Transverse colon (tissue), 4 donors: ENCODE measurements around the gene E2F4. TPM values are rescaled to one million over a fixed set of nuclear protein-coding genes. Genes with fewer than 3 reads are reported as not detected.
A peak's percentile ranks its signal among the peaks of the same experiment; 100 is the strongest.

Experiments used
- DNase-seq: peaks from one replicate; pipeline ENCODE4 v3.0.0-alpha.2; 2019
- H3K27ac ChIP-seq, 4 donors: fragments of 200-600 bp; sonication (generic); 2 replicates each; pipeline ENCODE4 v1.5.1; 2016 to 2018; ENCODE audit warnings: inconsistent platforms in 4 of 4
- H3K27me3 ChIP-seq: fragments of 200-600 bp; sonication (generic); 2 replicates; pipeline ENCODE4 v1.5.1; 2017; ENCODE audit warnings: inconsistent platforms
- H3K36me3 ChIP-seq, 4 donors: fragments of 200-600 bp; sonication (generic); 2 replicates each; pipeline ENCODE4 v1.5.1; 2017 to 2019; ENCODE audit warnings: inconsistent platforms in 4 of 4
- H3K4me1 ChIP-seq, 4 donors: fragments of 200-600 bp; sonication (generic); 2 replicates each; pipeline ENCODE4 v1.5.1; 2017 to 2020; ENCODE audit warnings: inconsistent platforms in 4 of 4
- H3K4me3 ChIP-seq, 4 donors: fragments of 200-600 bp; sonication (generic); 1 replicate in 1 of 4; 2 replicates in 3 of 4; pipeline versions ENCODE4 v1.5.1 to v1.6.1; 2017 to 2019; ENCODE audit warnings: inconsistent platforms in 4 of 4
- H3K9me3 ChIP-seq, 2 donors: fragments of 200-600 bp; sonication (generic); 2 replicates each; pipeline ENCODE4 v1.5.1; 2017 to 2019; ENCODE audit warnings: inconsistent platforms in 2 of 2
- CTCF ChIP-seq, 5 experiments: fragments of 200-600 bp in 3 of 5; fragments of 450-650 bp in 2 of 5; sonication (generic) in 3 of 5; IDR thresholded peaks; 1 replicate in 2 of 5; 2 replicates in 3 of 5; pipeline ENCODE4 v1.5.1; 2016 to 2017; ENCODE audit warnings: antibody characterized with exemption in 5 of 5, inconsistent platforms in 3 of 5, mild to moderate bottlenecking in 2 of 5, moderate library complexity in 1 of 5
- EP300 ChIP-seq: sonication (generic); formaldehyde crosslinking; IDR thresholded peaks from one replicate; pipeline ENCODE4 v1.6.1; 2017; ENCODE audit warnings: antibody characterized with exemption, low read depth
- POLR2A ChIP-seq: fragments of 450-650 bp; IDR thresholded peaks from one replicate; pipeline ENCODE4 v1.6.1; 2016; ENCODE audit warnings: antibody characterized with exemption, mild to moderate bottlenecking, moderate library complexity
- POLR2AphosphoS5 ChIP-seq, 3 donors: sonication (generic); formaldehyde crosslinking; IDR thresholded peaks; one replicate each; pipeline ENCODE4 v1.6.1; 2016; ENCODE audit warnings: antibody characterized with exemption in 3 of 3
- WGBS, 2 donors: methylation state at CpG; one replicate each; pipeline ENCODE4 v1.1.5; 2018; ENCODE audit warnings: low coverage in 1 of 2; 5-methylcytosine and 5-hydroxymethylcytosine counted together
- in situ Hi-C, 4 donors: fragments of 200-750 bp; cut with MboI; loops; one replicate each; pipeline versions ENCODE4 v1.15.0 to v1.15.1; 2017; ENCODE audit warnings: low sequenced_read_pairs in 3 of 4, low pct_ligation_motif_present in 1 of 4, low pct_unique_long_range_greater_than_20kb in 1 of 4
- intact Hi-C: fragments of 100-400 bp; cut with DNase I; formaldehyde crosslinking; loops from one replicate; pipeline ENCODE4 v1.15.1; 2023; ENCODE audit warnings: low total_unique reads
- total RNA-seq, 4 donors: library from RNA; depleted of rRNA; stranded (reverse); fragments of >200 nt; gene quantifications; one replicate each; pipeline ENCODE4 v1.1.0, GENCODE V29; 2016

E2F4 gene
- total RNA-seq, 4 donors from 2014 or later = 97.5 to 224 (median 159) TPM

GRCh38 chr16:67149276-67150046 is 42.5 kb upstream of the E2F4 start:
- intact Hi-C loops (no loop called here), in situ Hi-C loops (loop anchor here in 3 of 4 donors (10.0 to 25.0 kb wide), 3 partner anchors 135 to 187 kb away; partner anchors contain the start of genes CES3 (in 1 of the 3) and CES4A (in 1 of the 3))
- H3K36me3 ChIP-seq = peaks cover 0 to 20% (median 0%) of the 10 kb centered on the region in 4 donors
- peak overlapping the region in 2 of 4 donors; percentile 86 to 88 for H3K27ac ChIP-seq
- no peak for TF ChIP-seq EP300
- no peak for TF ChIP-seq POLR2A
- no peak for TF ChIP-seq POLR2AphosphoS5 (IDR thresholded peaks at IDR 0.05)
- no peak for TF ChIP-seq CTCF (IDR thresholded peaks at IDR 0.05)
- no peaks in the 10 kb centered on the region for H3K9me3 ChIP-seq
- H3K4me1 ChIP-seq = peaks cover 7 to 15% (median 12%) of the 10 kb centered on the region in 4 donors
- peak overlapping the region in 1 of 4 donors; percentile 55 for H3K4me3 ChIP-seq
- WGBS, 2 donors = 84% methylated on average over 70 of the region's 77 CpGs; no CpG with 5 or more reads in 1 of the 2 donors
- H3K27me3 ChIP-seq = peaks cover 16% of the 10 kb centered on the region
- DNase-seq = no peak

GRCh38 chr16:67150047-67150832 is 41.7 kb upstream of the E2F4 start:
- Histone ChIP-seq H3K9me3 (no peaks in the 10 kb centered on the region), H3K27ac (peak overlapping the region; percentile 80 to 92 (median 87)), H3K27me3 (peaks cover 16% of the 10 kb centered on the region), H3K4me1 (peaks cover 11 to 22% (median 18%) of the 10 kb centered on the region in 4 donors), H3K36me3 (peaks cover 0 to 14% (median 0%) of the 10 kb centered on the region in 4 donors), H3K4me3 (peak overlapping the region; percentile 30 to 66 (median 52))
- intact Hi-C loops = no loop called here
- TF ChIP-seq POLR2A (no peak), CTCF (IDR thresholded peaks at IDR 0.05) (no peak), POLR2AphosphoS5 (IDR thresholded peaks at IDR 0.05) (no peak), EP300 (no peak)
- in situ Hi-C loops = loop anchor here in 3 of 4 donors (10.0 to 25.0 kb wide), 3 partner anchors 135 to 188 kb away; partner anchors contain the start of genes CES3 (in 1 of the 3) and CES4A (in 1 of the 3)
- 14% methylated on average over 36 of the region's 94 CpGs; no CpG with 5 or more reads in 1 of the 2 donors for WGBS, 2 donors
- no peak for DNase-seq

GRCh38 chr16:67150833-67151396 is 41.0 kb upstream of the E2F4 start, which contains the start of gene B3GNT9:
TSS of gene B3GNT9 (minus strand) at chr16:67150998. CDS start at chr16:67150485, 513 bp downstream.
- Histone ChIP-seq H3K9me3 (no peaks in the 10 kb centered on the region), H3K36me3 (peaks cover 0 to 7% (median 0%) of the 10 kb centered on the region in 4 donors), H3K27ac (peak within 1 kb of the TSS; percentile 80 to 92 (median 87)), H3K4me1 (peaks cover 11 to 28% (median 25%) of the 10 kb centered on the region in 4 donors), H3K4me3 (peak within 1 kb of the TSS; percentile 30 to 66 (median 52)), H3K27me3 (peaks cover 16% of the 10 kb centered on the region)
- intact Hi-C loops (no loop called here), in situ Hi-C loops (loop anchor here in 3 of 4 donors (10.0 to 25.0 kb wide), 3 partner anchors 136 to 189 kb away; partner anchors contain the start of genes CES3 (in 1 of the 3) and CES4A (in 1 of the 3))
- no peak for TF ChIP-seq POLR2A
- WGBS, 2 donors = 2% methylated on average over 19 of the region's 34 CpGs; no CpG with 5 or more reads in 1 of the 2 donors
- DNase-seq = peak; percentile 72

GRCh38 chr16:67151431-67152097 is 40.4 kb upstream of the E2F4 start:
- Histone ChIP-seq H3K9me3 (no peaks in the 10 kb centered on the region), H3K4me3 (peak overlapping the region in 1 of 4 donors; percentile 66), H3K27ac (peak overlapping the region; percentile 80 to 92 (median 87)), H3K36me3 (peaks cover 0 to 7% (median 0%) of the 10 kb centered on the region in 4 donors), H3K4me1 (peaks cover 11 to 34% (median 31%) of the 10 kb centered on the region in 4 donors), H3K27me3 (peaks cover 16% of the 10 kb centered on the region)
- intact Hi-C loops (no loop called here), in situ Hi-C loops (loop anchor here in 3 of 4 donors (10.0 to 25.0 kb wide), 3 partner anchors 137 to 189 kb away; partner anchors contain the start of genes CES3 (in 1 of the 3) and CES4A (in 1 of the 3))
- TF ChIP-seq CTCF (IDR thresholded peaks at IDR 0.05) = no peak
- TF ChIP-seq POLR2AphosphoS5 (IDR thresholded peaks at IDR 0.05) = no peak
- TF ChIP-seq EP300 = no peak
- TF ChIP-seq POLR2A = no peak
- 54% methylated on average over 8 of the region's 8 CpGs; no CpG with 5 or more reads in 1 of the 2 donors for WGBS, 2 donors
- DNase-seq = no peak
